ENCODE results near the gene SCFD2. TPM values are rescaled to one million over a fixed set of nuclear protein-coding genes. Genes with fewer than 3 reads are reported as not detected.

Gene SCFD2
- total and polyA plus RNA-seq, 2 experiments from 2014 or later, result 13.2 to 15.9 TPM

- DNase-seq (ENCODE audit: low read depth in 1 of 2, low spot score in 1 of 2), result no peak
- H3K27ac ChIP-seq, result no peak overlapping the region
- no peaks in the 10 kb centered on the region for H3K4me1 ChIP-seq (ENCODE audit: low read depth)
- H3K9me3 ChIP-seq (ENCODE audit: low read depth), result no peaks in the 10 kb centered on the region
- H3K4me3 ChIP-seq, result no peak overlapping the region
- no peak for TF ChIP-seq CTCF (IDR thresholded peaks at IDR 0.05; ENCODE audit: low read depth, low read length)
- H3K36me3 ChIP-seq, result no peaks in the 10 kb centered on the region
- H3K27me3 ChIP-seq, result no peaks in the 10 kb centered on the region
These were observed 51.6 kb downstream of the SCFD2 start for GRCh38 chr4:53314252-53314651.

- Histone ChIP-seq H3K4me1 (ENCODE audit: low read depth) (no peaks in the 10 kb centered on the region), H3K27ac (no peak overlapping the region), H3K36me3 (no peaks in the 10 kb centered on the region), H3K9me3 (ENCODE audit: low read depth) (no peaks in the 10 kb centered on the region), H3K4me3 (no peak overlapping the region), H3K27me3 (no peaks in the 10 kb centered on the region)
- TF ChIP-seq CTCF (IDR thresholded peaks at IDR 0.05; ENCODE audit: low read depth, low read length), result peak; percentile 39
- peak; percentile 15 to 61 for DNase-seq (ENCODE audit: low read depth in 1 of 2, low spot score in 1 of 2)
These were observed 52.4 kb downstream of the SCFD2 start for GRCh38 chr4:53313510-53313909.

GRCh38 chr4:53309321-53310040 lies 56.4 kb downstream of the SCFD2 start:
- no peaks in the 10 kb centered on the region for H3K36me3 ChIP-seq
- H3K9me3 ChIP-seq (ENCODE audit: low read depth), result no peaks in the 10 kb centered on the region
- no peaks in the 10 kb centered on the region for H3K4me1 ChIP-seq (ENCODE audit: low read depth)
- DNase-seq (ENCODE audit: low read depth in 1 of 2, low spot score in 1 of 2), result peak in 1 of 2 donors; percentile 3
- no peak overlapping the region for H3K4me3 ChIP-seq
- H3K27me3 ChIP-seq, result no peaks in the 10 kb centered on the region
- no peak for TF ChIP-seq CTCF (IDR thresholded peaks at IDR 0.05; ENCODE audit: low read depth, low read length)
- no peak overlapping the region for H3K27ac ChIP-seq

GRCh38 chr4:53307819-53308780 lies 57.8 kb downstream of the SCFD2 start:
- Histone ChIP-seq H3K4me3 (no peak overlapping the region), H3K9me3 (ENCODE audit: low read depth) (no peaks in the 10 kb centered on the region), H3K27me3 (no peaks in the 10 kb centered on the region), H3K4me1 (ENCODE audit: low read depth) (no peaks in the 10 kb centered on the region), H3K27ac (no peak overlapping the region), H3K36me3 (no peaks in the 10 kb centered on the region)
- DNase-seq (ENCODE audit: low read depth in 1 of 2, low spot score in 1 of 2), result peak in 1 of 2 donors; percentile 27
- no peak for TF ChIP-seq CTCF (IDR thresholded peaks at IDR 0.05; ENCODE audit: low read depth, low read length)

- no peak overlapping the region for H3K27ac ChIP-seq
- DNase-seq (ENCODE audit: low read depth in 1 of 2, low spot score in 1 of 2), result no peak
- H3K4me3 ChIP-seq, result no peak overlapping the region
- H3K27me3 ChIP-seq, result no peaks in the 10 kb centered on the region
- H3K36me3 ChIP-seq, result no peaks in the 10 kb centered on the region
- TF ChIP-seq CTCF (IDR thresholded peaks at IDR 0.05; ENCODE audit: low read depth, low read length), result no peak
- H3K4me1 ChIP-seq (ENCODE audit: low read depth), result no peaks in the 10 kb centered on the region
- no peaks in the 10 kb centered on the region for H3K9me3 ChIP-seq (ENCODE audit: low read depth)
These were observed 58.7 kb downstream of the SCFD2 start for GRCh38 chr4:53307210-53307609.

Data from cardiac muscle cell (in vitro differentiated cells and primary cell).